ENCODE data around the gene FBP2.

FBP2 gene

GRCh38 chr9:94593459-94594345 is at the start of gene FBP2:
Gene FBP2, minus strand, starts transcription at chr9:94593824. Its CDS starts 98 bp downstream, at chr9:94593726.
- DNase-seq (ENCODE audit: low read depth in 1 of 2, low spot score in 1 of 2), result no peak

- no peak for DNase-seq (ENCODE audit: low read depth in 1 of 2, low spot score in 1 of 2)
Measured at GRCh38 chr9:94643176-94643575, 49.6 kb upstream of the FBP2 start.

- DNase-seq (ENCODE audit: low read depth in 1 of 2, low spot score in 1 of 2), result no peak
Measured at GRCh38 chr9:94642501-94642900, 48.9 kb upstream of the FBP2 start.

- DNase-seq (ENCODE audit: low read depth in 1 of 2, low spot score in 1 of 2), result no peak
Measured at GRCh38 chr9:94639999-94640376, 46.4 kb upstream of the FBP2 start.

- no peak for DNase-seq (ENCODE audit: low read depth in 1 of 2, low spot score in 1 of 2)
Measured at GRCh38 chr9:94639061-94639998, 45.7 kb upstream of the FBP2 start, which contains the start of gene FBP1. Gene FBP1, minus strand, starts transcription at chr9:94639518. Its CDS starts 208 bp downstream, at chr9:94639310.

- no peak for DNase-seq (ENCODE audit: low read depth in 1 of 2, low spot score in 1 of 2)
Measured at GRCh38 chr9:94638335-94639060, 44.9 kb upstream of the FBP2 start.

- no peak for DNase-seq (ENCODE audit: low read depth in 1 of 2, low spot score in 1 of 2)
Measured at GRCh38 chr9:94632737-94633136, 39.1 kb upstream of the FBP2 start.

- DNase-seq (ENCODE audit: low read depth in 1 of 2, low spot score in 1 of 2), result no peak
Measured at GRCh38 chr9:94631599-94631998, 38.0 kb upstream of the FBP2 start.

- no peak for DNase-seq (ENCODE audit: low read depth in 1 of 2, low spot score in 1 of 2)
Measured at GRCh38 chr9:94630833-94631232, 37.2 kb upstream of the FBP2 start.

GRCh38 chr9:94630281-94630680 is 36.7 kb upstream of the FBP2 start:
- no peak for DNase-seq (ENCODE audit: low read depth in 1 of 2, low spot score in 1 of 2)

- DNase-seq (ENCODE audit: low read depth in 1 of 2, low spot score in 1 of 2), result no peak
Measured at GRCh38 chr9:94627287-94627686, 33.7 kb upstream of the FBP2 start.

- DNase-seq (ENCODE audit: low read depth in 1 of 2, low spot score in 1 of 2), result no peak
Measured at GRCh38 chr9:94625835-94626234, 32.2 kb upstream of the FBP2 start.

GRCh38 chr9:94624629-94625028 is 31.0 kb upstream of the FBP2 start:
- no peak for DNase-seq (ENCODE audit: low read depth in 1 of 2, low spot score in 1 of 2)

GRCh38 chr9:94623253-94623652 is 29.6 kb upstream of the FBP2 start:
- DNase-seq (ENCODE audit: low read depth in 1 of 2, low spot score in 1 of 2), result no peak

GRCh38 chr9:94622087-94622800 is 28.6 kb upstream of the FBP2 start:
- DNase-seq (ENCODE audit: low read depth in 1 of 2, low spot score in 1 of 2), result no peak

- DNase-seq (ENCODE audit: low read depth in 1 of 2, low spot score in 1 of 2), result no peak
Measured at GRCh38 chr9:94619026-94619425, 25.4 kb upstream of the FBP2 start.

- DNase-seq (ENCODE audit: low read depth in 1 of 2, low spot score in 1 of 2), result no peak
Measured at GRCh38 chr9:94613003-94613402, 19.4 kb upstream of the FBP2 start.

- no peak for DNase-seq (ENCODE audit: low read depth in 1 of 2, low spot score in 1 of 2)
Measured at GRCh38 chr9:94612071-94612470, 18.4 kb upstream of the FBP2 start.

GRCh38 chr9:94611638-94612068 is 18.0 kb upstream of the FBP2 start:
- no peak for DNase-seq (ENCODE audit: low read depth in 1 of 2, low spot score in 1 of 2)

- DNase-seq (ENCODE audit: low read depth in 1 of 2, low spot score in 1 of 2), result no peak
Measured at GRCh38 chr9:94610181-94610606, 16.6 kb upstream of the FBP2 start.

GRCh38 chr9:94607423-94607691 is 13.7 kb upstream of the FBP2 start:
- no peak for DNase-seq (ENCODE audit: low read depth in 1 of 2, low spot score in 1 of 2)
